Putamen (tissue), 1 donor: ENCODE data around the gene ZNF320.
"Not testable (repeated sequence)": the region's sequence is repeated elsewhere in the genome, so short reads cannot be mapped to it uniquely, and the experiment has no call there.

ENCODE experiments used
- DNase-seq: peaks from one replicate; pipeline ENCODE4 v3.0.0-alpha.2; 2016; ENCODE audit warnings: low spot score

ZNF320 gene

GRCh38 chr19:52922841-52923777 is 25.7 kb upstream of the ZNF320 start, which contains the start of gene ZNF888:
Gene ZNF888 (minus strand): TSS chr19:52923428. CDS start chr19:52917873, 5,555 bp downstream.
- peak; percentile 64 for DNase-seq

- no peak for DNase-seq
Observed at GRCh38 chr19:52917531-52917930, 20.1 kb upstream of the ZNF320 start.

- DNase-seq: no peak
Observed at GRCh38 chr19:52910648-52911047, 13.2 kb upstream of the ZNF320 start.

DNA sequence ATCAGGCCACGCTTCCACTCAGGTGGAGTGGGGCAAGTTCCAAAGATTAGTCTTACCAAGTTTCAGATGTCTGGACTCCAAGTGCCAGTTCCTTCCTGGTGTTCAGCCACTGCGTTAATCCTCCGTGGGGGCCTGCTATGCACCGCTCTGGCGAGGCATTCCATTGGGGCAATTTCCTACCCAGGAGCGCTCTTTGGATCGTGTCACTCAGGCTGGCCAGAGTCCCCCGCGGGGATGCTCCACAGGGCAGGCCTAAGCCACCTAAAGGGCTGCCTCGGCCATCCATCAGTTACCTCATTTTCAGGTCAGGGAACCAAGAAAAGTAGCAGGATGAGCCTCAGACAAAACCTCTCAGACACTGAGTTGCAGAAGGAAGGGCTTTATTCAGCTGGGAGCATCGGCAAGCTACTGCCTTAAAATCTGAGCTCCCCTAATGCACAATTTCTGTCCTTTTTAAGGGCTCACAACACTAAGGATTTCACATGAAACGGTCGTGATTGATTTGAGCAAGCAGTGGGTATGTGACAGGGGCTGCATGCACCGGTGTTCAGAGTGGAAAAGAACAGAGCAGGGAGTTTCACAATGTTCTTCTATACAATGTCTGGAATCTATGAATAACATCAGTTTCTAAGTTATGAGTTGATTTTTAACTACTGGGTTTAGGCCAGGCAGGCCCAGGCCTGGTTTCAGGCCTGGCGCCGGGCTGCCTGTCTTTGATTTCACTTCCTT is 6.8 kb upstream of the ZNF320 start:
- not testable (repeated sequence) for DNase-seq

- no peak for DNase-seq
Observed at GRCh38 chr19:52901842-52902241, 4.4 kb upstream of the ZNF320 start.

- DNase-seq: not testable (repeated sequence)
Observed at GRCh38 chr19:52898596-52898995, 1.2 kb upstream of the ZNF320 start.

- no peak for DNase-seq
Observed at GRCh38 chr19:52898101-52898500, 666 bp upstream of the ZNF320 start.

DNA sequence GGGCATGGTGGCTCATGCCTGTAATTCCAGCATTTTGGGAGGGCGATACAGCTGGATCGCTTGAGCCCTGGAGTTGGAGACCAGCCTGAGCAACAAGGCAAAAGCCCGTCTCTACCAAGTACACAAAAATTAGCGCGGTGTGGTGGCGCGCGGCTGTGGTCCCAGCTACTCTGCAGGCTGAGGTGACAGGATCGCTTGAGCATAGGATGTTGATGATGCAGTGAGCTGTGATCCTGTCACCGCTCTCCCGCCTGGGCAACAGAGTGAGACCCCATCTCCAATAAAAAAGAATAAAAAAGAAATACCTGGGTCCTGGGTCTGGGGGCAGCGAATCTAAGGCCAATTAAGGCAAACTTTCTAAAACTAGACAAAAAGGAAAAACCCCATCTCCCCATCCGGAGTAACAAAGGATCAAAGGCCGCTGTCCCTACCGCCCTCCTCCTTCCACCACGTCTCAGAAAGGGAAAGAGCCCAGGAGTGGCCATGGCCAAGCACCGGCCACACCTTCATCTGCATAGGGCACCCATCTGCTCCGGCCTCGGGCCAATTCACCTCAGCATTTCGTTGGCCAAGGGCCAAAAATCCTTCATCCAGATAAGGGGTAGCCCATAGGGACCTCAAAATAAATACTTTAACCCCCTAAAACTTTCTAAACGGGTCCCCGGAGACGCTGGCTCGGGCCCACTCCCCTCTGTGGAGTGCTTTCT is 851 bp downstream of the ZNF320 start:
- no peak for DNase-seq

DNA sequence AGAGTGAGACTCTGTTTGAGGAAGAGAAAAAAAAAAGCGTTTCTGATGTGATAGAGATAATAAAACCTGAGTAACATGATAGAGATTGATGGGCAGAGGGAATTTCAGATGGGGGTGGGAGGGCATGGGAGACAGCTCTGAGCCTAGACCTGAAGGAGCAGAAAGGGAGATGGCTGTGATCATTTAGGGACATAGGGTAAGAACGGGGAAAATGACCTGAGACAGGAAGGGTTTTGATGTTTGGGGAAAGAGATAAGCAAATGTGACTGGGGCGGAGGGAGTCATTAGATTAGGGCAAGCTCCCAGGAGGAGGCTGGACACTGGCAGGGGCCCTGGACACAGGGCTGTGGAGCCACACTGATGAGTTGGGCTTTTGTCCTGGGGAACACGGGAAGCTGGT is 6.1 kb downstream of the ZNF320 start:
- no peak for DNase-seq

- no peak for DNase-seq
Observed at GRCh38 chr19:52889931-52890330, 7.5 kb downstream of the ZNF320 start.

DNA sequence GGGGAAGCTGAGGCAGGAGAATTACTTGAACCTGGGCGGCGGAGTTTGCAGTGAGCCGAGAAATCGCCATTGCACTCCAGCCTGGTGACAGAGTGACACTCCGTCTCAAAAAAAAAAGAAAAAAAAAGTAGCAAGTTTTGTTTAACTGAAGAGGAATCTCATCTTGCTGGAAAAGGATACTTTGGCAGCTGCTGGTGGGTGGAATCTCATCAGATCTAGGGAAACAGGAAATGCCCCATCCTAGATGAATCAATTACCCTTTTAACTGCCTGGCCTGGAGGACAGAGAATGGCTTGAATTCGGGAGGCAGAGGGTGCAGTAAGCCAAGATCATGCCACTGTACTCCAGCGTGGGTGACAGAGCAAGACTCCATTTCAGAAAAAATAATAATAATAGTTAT is 8.4 kb downstream of the ZNF320 start:
- DNase-seq: no peak

DNA sequence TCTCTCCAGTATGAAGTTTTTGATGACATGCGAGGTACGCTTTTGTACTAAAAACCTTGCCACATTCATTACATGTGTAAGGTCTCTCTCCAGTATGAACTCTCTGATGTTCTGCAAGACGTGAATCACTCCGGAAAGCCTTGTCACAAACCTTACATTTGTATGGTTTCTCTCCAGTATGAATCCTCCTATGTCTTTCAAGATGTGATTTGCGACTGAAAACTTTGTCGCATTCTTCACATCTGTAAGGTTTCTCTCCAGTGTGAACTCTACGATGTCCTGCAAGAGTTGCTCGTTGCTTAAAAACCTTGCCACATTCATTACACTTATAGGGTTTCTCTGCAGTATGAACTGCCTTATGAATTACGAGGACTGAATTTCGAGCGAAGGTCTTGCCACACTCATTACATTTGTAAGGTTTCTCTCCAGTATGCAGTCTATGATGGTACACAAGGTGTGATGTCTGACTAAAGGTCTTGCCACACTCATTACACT is 16.5 kb downstream of the ZNF320 start:
- DNase-seq: no peak

GRCh38 chr19:52872996-52873395 is 24.4 kb downstream of the ZNF320 start:
- not testable (repeated sequence) for DNase-seq

DNA sequence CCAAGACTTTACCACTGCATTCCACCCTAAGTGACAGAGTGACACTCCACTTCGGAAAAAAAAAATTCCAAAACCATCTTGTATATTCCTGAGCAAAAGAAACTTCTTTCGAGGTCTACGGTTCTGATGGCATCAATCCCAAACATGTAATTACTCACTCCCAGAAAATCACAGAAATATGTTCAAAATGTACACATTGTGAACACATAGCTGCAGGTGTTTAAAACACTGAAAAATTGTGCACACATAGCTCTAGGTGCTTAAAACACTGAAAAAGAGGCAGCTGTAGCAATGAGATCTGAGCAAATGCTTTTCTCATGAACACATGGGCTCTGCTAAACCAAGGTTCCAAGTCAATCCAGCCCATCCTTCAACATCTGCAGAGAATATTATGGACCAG is 26.0 kb downstream of the ZNF320 start:
- no peak for DNase-seq

DNA sequence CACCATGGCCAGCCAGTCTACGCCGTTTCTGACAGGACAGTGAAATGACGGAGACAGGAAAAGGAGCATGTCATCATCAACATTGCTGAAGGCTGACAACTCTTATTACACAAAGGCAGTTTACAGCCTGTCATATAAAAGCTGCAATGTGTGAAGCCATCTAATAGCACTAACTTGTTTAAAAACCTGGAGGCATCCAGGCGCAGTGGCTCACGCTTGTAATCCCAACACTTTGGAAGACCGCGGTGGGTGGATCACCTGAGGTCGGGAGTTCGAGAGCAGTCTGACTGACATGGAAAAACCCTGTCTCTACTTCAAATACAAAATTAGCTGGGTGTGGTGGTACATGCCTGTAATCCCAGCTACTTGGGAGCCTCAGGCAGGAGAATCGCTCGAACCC is 29.4 kb downstream of the ZNF320 start:
- DNase-seq: not testable (repeated sequence)

DNA sequence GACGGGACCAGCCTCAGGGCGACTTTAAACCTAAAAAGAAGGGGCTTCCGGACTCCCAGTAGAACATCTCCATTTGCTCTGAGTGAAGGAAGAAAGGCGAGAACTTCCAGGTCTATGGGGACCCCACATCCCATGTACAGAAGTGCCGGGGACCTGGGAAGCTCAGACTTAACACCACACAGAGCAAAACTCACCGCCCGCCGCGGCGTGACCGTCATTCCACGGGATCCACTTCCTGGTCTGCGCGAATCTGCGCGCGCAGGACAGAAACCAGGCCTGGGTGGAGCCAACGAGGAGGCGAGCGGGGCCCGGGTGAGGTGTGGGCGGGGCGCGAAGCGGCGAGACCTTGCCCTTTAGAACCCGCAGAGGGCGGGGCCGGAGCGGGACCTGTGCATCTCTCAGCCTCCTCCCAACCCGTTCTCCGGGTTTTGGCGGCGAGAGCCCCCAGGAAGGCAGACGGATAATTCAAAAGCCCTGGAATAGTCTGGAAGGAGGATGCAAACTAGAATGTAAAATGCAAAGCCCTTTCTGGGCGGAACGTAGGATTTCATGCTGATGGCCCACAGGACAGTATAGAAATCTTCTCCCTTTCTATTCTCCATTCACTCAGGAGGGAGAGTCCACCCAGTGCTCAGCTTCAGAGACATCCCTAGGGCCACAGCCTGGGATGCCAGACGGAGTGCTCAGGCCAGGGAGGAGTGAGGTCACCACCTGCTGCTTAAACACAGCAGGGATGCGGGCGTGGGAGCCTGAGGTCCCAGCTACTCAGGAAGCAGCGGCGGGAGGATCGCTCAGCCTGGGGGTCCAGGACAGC is 39.9 kb downstream of the ZNF320 start, which contains the start of gene ZNF468:
ZNF468 (minus strand) TSS at position 242 of the 814 bp plus-strand sequence. CDS start 3,347 bp downstream, outside the sequence.
- DNase-seq: peak; percentile 63

GRCh38 chr19:52856540-52857377 is 40.7 kb downstream of the ZNF320 start:
- DNase-seq: peak; percentile 3
